ENCODE results near the gene GMDS.

GMDS gene

GRCh38 chr6:1836690-1837089 is 408.7 kb downstream of the GMDS start:
- Histone ChIP-seq H2AFZ (ENCODE audit: insufficient read depth, low read length, poor library complexity) (no peak overlapping the region), H4K8ac (ENCODE audit: low read depth, low read length) (no peak overlapping the region), H4K91ac (ENCODE audit: low read depth, low read length) (no peak overlapping the region), H3K79me2 (ENCODE audit: control insufficient read depth, insufficient read depth, low read length, poor library complexity) (no peaks in the 10 kb centered on the region), H3K4me2 (ENCODE audit: low read length) (no peak overlapping the region), H3K23ac (ENCODE audit: low read length) (no peak overlapping the region), H3K79me1 (ENCODE audit: low read length) (no peaks in the 10 kb centered on the region), H3K9me3 (ENCODE audit: insufficient read depth, low read depth, low read length) (peaks cover 2% of the 10 kb centered on the region), H2BK5ac (ENCODE audit: low read depth, low read length, poor library complexity) (no peak overlapping the region), H4K12ac (ENCODE audit: low read depth, low read length) (no peak overlapping the region), H3K27me3 (ENCODE audit: insufficient read depth, low read length) (no peaks in the 10 kb centered on the region), H2AK5ac (ENCODE audit: low read length) (no peak overlapping the region), H3K14ac (ENCODE audit: low read length) (no peak overlapping the region), H3K4me1 (ENCODE audit: control insufficient read depth in 1 of 2, insufficient read depth in 2 of 2, low read length in 2 of 2) (peaks cover 4 to 7% of the 10 kb centered on the region in 2 experiments), H3K27ac (ENCODE audit: low read depth, low read length) (no peak overlapping the region), H2BK120ac (ENCODE audit: insufficient read depth, low read length, poor library complexity) (no peak overlapping the region), H2BK12ac (ENCODE audit: low read length) (no peak overlapping the region), H3K18ac (ENCODE audit: low read length) (no peak overlapping the region), H3K36me3 (ENCODE audit: control insufficient read depth in 1 of 2, insufficient read depth in 2 of 2, low read length in 2 of 2) (no peaks in the 10 kb centered on the region), H3K4me3 (ENCODE audit: low read depth, low read length) (no peak overlapping the region), H3K9ac (ENCODE audit: low read length) (no peak overlapping the region), H3K4ac (ENCODE audit: low read depth, low read length) (no peak overlapping the region)
- no CpG with 5 or more reads among the region's 3 CpGs for WGBS (ENCODE audit: extremely low coverage, insufficient coverage, insufficient read length)
- DNase-seq: no peak

- H4K8ac ChIP-seq (ENCODE audit: low read depth, low read length): no peak overlapping the region
- peaks cover 2% of the 10 kb centered on the region for H3K9me3 ChIP-seq (ENCODE audit: insufficient read depth, low read depth, low read length)
- no peak overlapping the region for H3K23ac ChIP-seq (ENCODE audit: low read length)
- H3K4me2 ChIP-seq (ENCODE audit: low read length): no peak overlapping the region
- H2BK120ac ChIP-seq (ENCODE audit: insufficient read depth, low read length, poor library complexity): no peak overlapping the region
- no peaks in the 10 kb centered on the region for H3K79me1 ChIP-seq (ENCODE audit: low read length)
- WGBS (ENCODE audit: extremely low coverage, insufficient coverage, insufficient read length): no CpG with 5 or more reads among the region's 10 CpGs
- H3K36me3 ChIP-seq (ENCODE audit: control insufficient read depth in 1 of 2, insufficient read depth in 2 of 2, low read length in 2 of 2): no peaks in the 10 kb centered on the region
- no peak overlapping the region for H3K4me3 ChIP-seq (ENCODE audit: low read depth, low read length)
- peaks cover 4 to 7% of the 10 kb centered on the region in 2 experiments for H3K4me1 ChIP-seq (ENCODE audit: control insufficient read depth in 1 of 2, insufficient read depth in 2 of 2, low read length in 2 of 2)
- no peak overlapping the region for H2AK5ac ChIP-seq (ENCODE audit: low read length)
- no peak overlapping the region for H3K4ac ChIP-seq (ENCODE audit: low read depth, low read length)
- H3K79me2 ChIP-seq (ENCODE audit: control insufficient read depth, insufficient read depth, low read length, poor library complexity): no peaks in the 10 kb centered on the region
- H4K12ac ChIP-seq (ENCODE audit: low read depth, low read length): no peak overlapping the region
- no peaks in the 10 kb centered on the region for H3K27me3 ChIP-seq (ENCODE audit: insufficient read depth, low read length)
- DNase-seq: no peak
- no peak overlapping the region for H2AFZ ChIP-seq (ENCODE audit: insufficient read depth, low read length, poor library complexity)
- H2BK5ac ChIP-seq (ENCODE audit: low read depth, low read length, poor library complexity): no peak overlapping the region
- H2BK12ac ChIP-seq (ENCODE audit: low read length): no peak overlapping the region
- H3K14ac ChIP-seq (ENCODE audit: low read length): no peak overlapping the region
- no peak overlapping the region for H3K9ac ChIP-seq (ENCODE audit: low read length)
- no peak overlapping the region for H4K91ac ChIP-seq (ENCODE audit: low read depth, low read length)
- no peak overlapping the region for H3K18ac ChIP-seq (ENCODE audit: low read length)
- H3K27ac ChIP-seq (ENCODE audit: low read depth, low read length): no peak overlapping the region
These were observed 410.5 kb downstream of the GMDS start for GRCh38 chr6:1834646-1835516.

- no peaks in the 10 kb centered on the region for H3K79me1 ChIP-seq (ENCODE audit: low read length)
These were observed 411.2 kb downstream of the GMDS start for GRCh38 chr6:1834207-1834606.

GRCh38 chr6:1832844-1833787 is 412.3 kb downstream of the GMDS start:
- Histone ChIP-seq H3K4me3 (ENCODE audit: low read depth, low read length) (no peak overlapping the region), H2BK12ac (ENCODE audit: low read length) (no peak overlapping the region), H4K8ac (ENCODE audit: low read depth, low read length) (no peak overlapping the region), H3K14ac (ENCODE audit: low read length) (no peak overlapping the region), H2BK120ac (ENCODE audit: insufficient read depth, low read length, poor library complexity) (no peak overlapping the region), H4K12ac (ENCODE audit: low read depth, low read length) (no peak overlapping the region), H3K27ac (ENCODE audit: low read depth, low read length) (no peak overlapping the region), H3K27me3 (ENCODE audit: insufficient read depth, low read length) (no peaks in the 10 kb centered on the region), H3K36me3 (ENCODE audit: control insufficient read depth in 1 of 2, insufficient read depth in 2 of 2, low read length in 2 of 2) (no peaks in the 10 kb centered on the region), H3K79me1 (ENCODE audit: low read length) (no peaks in the 10 kb centered on the region), H3K79me2 (ENCODE audit: control insufficient read depth, insufficient read depth, low read length, poor library complexity) (no peaks in the 10 kb centered on the region), H3K23ac (ENCODE audit: low read length) (no peak overlapping the region), H3K18ac (ENCODE audit: low read length) (no peak overlapping the region), H2AFZ (ENCODE audit: insufficient read depth, low read length, poor library complexity) (no peak overlapping the region), H3K4ac (ENCODE audit: low read depth, low read length) (no peak overlapping the region), H4K91ac (ENCODE audit: low read depth, low read length) (no peak overlapping the region), H3K9me3 (ENCODE audit: insufficient read depth, low read depth, low read length) (peaks cover 2% of the 10 kb centered on the region), H2AK5ac (ENCODE audit: low read length) (no peak overlapping the region), H3K4me1 (ENCODE audit: control insufficient read depth in 1 of 2, insufficient read depth in 2 of 2, low read length in 2 of 2) (peaks cover 4 to 7% of the 10 kb centered on the region in 2 experiments), H2BK5ac (ENCODE audit: low read depth, low read length, poor library complexity) (no peak overlapping the region), H3K9ac (ENCODE audit: low read length) (no peak overlapping the region), H3K4me2 (ENCODE audit: low read length) (no peak overlapping the region)
- no peak for DNase-seq
- no CpG with 5 or more reads among the region's 16 CpGs for WGBS (ENCODE audit: extremely low coverage, insufficient coverage, insufficient read length)

More at GRCh38 chr6:1834207-1834606, 411.2 kb downstream of the GMDS start:
- no peak for DNase-seq
- no peak overlapping the region for H2BK5ac ChIP-seq (ENCODE audit: low read depth, low read length, poor library complexity)
- peaks cover 4 to 7% of the 10 kb centered on the region in 2 experiments for H3K4me1 ChIP-seq (ENCODE audit: control insufficient read depth in 1 of 2, insufficient read depth in 2 of 2, low read length in 2 of 2)
- no peak overlapping the region for H4K8ac ChIP-seq (ENCODE audit: low read depth, low read length)
- H3K18ac ChIP-seq (ENCODE audit: low read length): no peak overlapping the region
- H3K23ac ChIP-seq (ENCODE audit: low read length): no peak overlapping the region
- no peaks in the 10 kb centered on the region for H3K36me3 ChIP-seq (ENCODE audit: control insufficient read depth in 1 of 2, insufficient read depth in 2 of 2, low read length in 2 of 2)
- H2AFZ ChIP-seq (ENCODE audit: insufficient read depth, low read length, poor library complexity): no peak overlapping the region
- H4K12ac ChIP-seq (ENCODE audit: low read depth, low read length): no peak overlapping the region
- no peak overlapping the region for H2BK12ac ChIP-seq (ENCODE audit: low read length)
- peaks cover 2% of the 10 kb centered on the region for H3K9me3 ChIP-seq (ENCODE audit: insufficient read depth, low read depth, low read length)
- no peak overlapping the region for H3K4ac ChIP-seq (ENCODE audit: low read depth, low read length)
- H3K4me3 ChIP-seq (ENCODE audit: low read depth, low read length): no peak overlapping the region
- H2AK5ac ChIP-seq (ENCODE audit: low read length): no peak overlapping the region
- no peak overlapping the region for H3K14ac ChIP-seq (ENCODE audit: low read length)
- no peak overlapping the region for H3K9ac ChIP-seq (ENCODE audit: low read length)
- H3K27me3 ChIP-seq (ENCODE audit: insufficient read depth, low read length): no peaks in the 10 kb centered on the region
- H3K27ac ChIP-seq (ENCODE audit: low read depth, low read length): no peak overlapping the region
- WGBS (ENCODE audit: extremely low coverage, insufficient coverage, insufficient read length): no CpG with 5 or more reads among the region's 2 CpGs
- H4K91ac ChIP-seq (ENCODE audit: low read depth, low read length): no peak overlapping the region
- no peak overlapping the region for H3K4me2 ChIP-seq (ENCODE audit: low read length)
- no peaks in the 10 kb centered on the region for H3K79me2 ChIP-seq (ENCODE audit: control insufficient read depth, insufficient read depth, low read length, poor library complexity)
- no peak overlapping the region for H2BK120ac ChIP-seq (ENCODE audit: insufficient read depth, low read length, poor library complexity)
